ENCODE measurements around the gene NETO1.

NETO1 gene

DNA sequence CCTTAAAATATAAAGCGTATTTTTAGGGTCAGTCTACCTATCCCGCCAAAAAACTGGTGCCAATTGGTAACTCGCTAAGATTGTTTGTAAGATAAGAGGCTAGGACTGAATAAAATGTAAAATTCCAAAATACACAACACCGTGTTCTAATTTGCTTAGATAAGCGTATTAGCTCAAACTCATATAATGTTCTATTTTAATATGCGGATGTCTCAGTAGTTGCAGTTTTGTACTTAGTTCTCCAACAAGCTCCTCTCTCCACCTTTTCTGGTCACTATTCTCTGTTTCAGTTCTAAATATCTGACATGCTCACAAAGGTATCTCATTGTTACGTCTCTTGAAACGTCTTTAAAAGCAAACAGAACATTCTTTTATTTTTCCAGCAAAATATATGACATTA lies 24.0 kb downstream of the NETO1 start:
- no peak for DNase-seq

- DNase-seq = peak in 1 of 4 experiments; percentile 7
These were observed 27.7 kb downstream of the NETO1 start for GRCh38 chr18:72840109-72840508.

- DNase-seq = no peak
These were observed 33.1 kb downstream of the NETO1 start for GRCh38 chr18:72834731-72835130.

GRCh38 chr18:72833471-72833870 lies 34.3 kb downstream of the NETO1 start:
- no peak for DNase-seq

- DNase-seq = peak in 1 of 4 experiments; percentile 0
These were observed 37.7 kb downstream of the NETO1 start for GRCh38 chr18:72830109-72830508.

GRCh38 chr18:72828601-72829000 lies 39.2 kb downstream of the NETO1 start:
- no peak for DNase-seq

DNA sequence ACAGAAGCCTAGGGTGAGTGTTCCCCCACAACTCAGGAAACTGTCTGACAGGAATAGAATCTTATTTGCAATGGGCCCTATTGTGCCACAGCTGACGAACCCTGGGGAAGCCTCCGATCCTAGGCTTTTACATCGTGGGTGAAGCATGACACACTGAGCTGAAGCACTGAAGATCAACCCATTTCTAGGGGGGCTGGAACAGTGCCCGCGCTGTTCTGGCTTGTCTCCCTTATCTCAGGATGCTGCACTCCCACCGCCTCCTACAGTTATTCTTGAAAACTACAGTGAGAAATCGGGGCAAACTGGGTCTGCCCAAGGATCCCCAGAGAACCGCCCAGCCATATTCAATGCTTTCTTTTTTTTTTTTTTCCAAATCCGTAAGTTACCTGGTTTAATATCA lies 41.1 kb downstream of the NETO1 start:
- no peak for DNase-seq

- DNase-seq = no peak
These were observed 44.4 kb downstream of the NETO1 start for GRCh38 chr18:72823345-72823744.

DNA sequence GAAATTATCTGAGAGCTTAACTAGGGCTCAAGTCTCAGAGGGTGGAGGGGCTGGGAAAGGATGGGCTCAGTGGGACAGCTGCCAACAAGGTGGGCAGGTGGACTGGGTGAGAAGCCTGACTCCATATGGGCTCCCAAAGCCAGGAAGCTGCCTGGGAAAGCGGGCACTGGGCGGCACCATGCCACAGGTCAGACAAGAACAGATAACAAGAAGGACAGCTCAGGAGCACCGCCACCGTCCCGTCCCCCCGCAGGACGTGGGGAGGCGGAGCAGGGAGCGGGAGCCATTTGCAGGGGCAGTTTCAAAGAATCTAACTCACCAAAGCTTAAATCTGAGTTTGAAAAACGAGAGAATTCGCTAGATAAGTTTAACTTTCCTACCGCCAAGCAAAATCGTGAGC lies 45.6 kb downstream of the NETO1 start:
- no peak for DNase-seq

DNA sequence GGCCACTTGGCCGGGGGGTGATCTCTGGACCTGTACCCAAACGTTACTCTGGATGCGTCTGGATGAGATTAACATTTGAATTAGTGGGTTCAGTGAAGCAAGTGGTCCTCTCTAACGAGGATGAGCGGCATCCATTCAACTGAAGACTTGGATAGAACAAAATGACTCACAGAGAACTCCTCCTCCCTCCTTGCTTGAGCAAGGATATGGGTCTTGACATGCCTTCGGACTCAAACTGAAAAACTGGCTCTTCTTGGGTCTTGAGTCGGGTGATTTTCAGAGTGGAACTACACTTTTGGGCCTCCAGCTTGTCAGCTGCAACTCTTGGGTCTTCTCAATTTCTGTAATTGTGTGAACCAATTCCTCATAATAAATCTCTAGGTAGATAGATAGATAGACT lies 47.2 kb downstream of the NETO1 start:
- no peak for DNase-seq

- DNase-seq = no peak
These were observed 48.7 kb downstream of the NETO1 start for GRCh38 chr18:72819050-72819449.

- no peak for DNase-seq
These were observed 56.7 kb downstream of the NETO1 start for GRCh38 chr18:72811047-72811446.

- DNase-seq = no peak
These were observed 59.1 kb downstream of the NETO1 start for GRCh38 chr18:72808680-72809079.

- DNase-seq = no peak
These were observed 68.7 kb downstream of the NETO1 start for GRCh38 chr18:72799106-72799505.

DNA sequence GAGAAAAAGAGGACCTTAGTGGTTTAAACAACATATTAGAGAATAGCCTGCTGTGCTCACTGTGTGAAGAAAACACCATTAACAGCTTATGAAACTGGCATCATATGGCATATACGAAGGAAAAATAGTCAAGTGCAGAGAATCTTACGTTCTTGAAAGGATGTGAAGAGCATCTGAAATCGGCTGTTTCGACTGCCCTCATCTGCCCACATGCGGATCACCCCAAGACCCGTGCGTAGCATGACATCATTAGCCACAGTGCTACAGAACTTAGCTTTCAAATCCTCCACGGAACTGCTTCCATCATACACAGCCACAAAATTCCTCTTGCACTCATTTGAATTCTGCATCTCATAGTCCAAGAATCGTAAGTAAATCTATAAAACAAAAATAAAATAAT lies 84.3 kb downstream of the NETO1 start:
- DNase-seq = no peak

- no peak for DNase-seq
These were observed 92.9 kb downstream of the NETO1 start for GRCh38 chr18:72774914-72775313.

- DNase-seq = no peak
These were observed 94.9 kb downstream of the NETO1 start for GRCh38 chr18:72772916-72773315.

- DNase-seq = no peak
These were observed 99.0 kb downstream of the NETO1 start for GRCh38 chr18:72768681-72769229.

- DNase-seq = peak; percentile 26 to 71 (median 64)
These were observed 105.2 kb downstream of the NETO1 start for GRCh38 chr18:72762515-72763122.

- no peak for DNase-seq
These were observed 115.6 kb downstream of the NETO1 start for GRCh38 chr18:72752220-72752619.

DNA sequence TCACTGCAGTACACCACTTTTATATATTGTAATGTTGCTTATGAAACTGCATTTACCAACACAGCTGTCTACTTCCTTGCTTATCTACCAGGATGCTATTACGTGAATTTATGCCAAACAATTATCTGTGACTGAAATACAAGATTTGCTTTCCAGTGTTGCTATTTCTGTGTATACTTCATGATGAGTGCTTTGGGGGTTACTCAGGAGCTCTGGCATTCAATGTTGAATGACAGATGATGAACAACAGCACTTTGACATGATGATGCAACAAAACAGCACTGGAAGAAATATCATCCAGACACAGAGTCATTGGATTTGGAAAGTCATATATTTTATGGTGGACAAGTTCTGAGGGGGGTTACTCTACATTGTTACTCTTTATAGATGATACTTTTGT lies 125.8 kb downstream of the NETO1 start:
- no peak for DNase-seq

- no peak for DNase-seq
These were observed 129.7 kb downstream of the NETO1 start for GRCh38 chr18:72738136-72738535.

GRCh38 chr18:72727776-72728175 lies 140.0 kb downstream of the NETO1 start:
- no peak for DNase-seq

DNA sequence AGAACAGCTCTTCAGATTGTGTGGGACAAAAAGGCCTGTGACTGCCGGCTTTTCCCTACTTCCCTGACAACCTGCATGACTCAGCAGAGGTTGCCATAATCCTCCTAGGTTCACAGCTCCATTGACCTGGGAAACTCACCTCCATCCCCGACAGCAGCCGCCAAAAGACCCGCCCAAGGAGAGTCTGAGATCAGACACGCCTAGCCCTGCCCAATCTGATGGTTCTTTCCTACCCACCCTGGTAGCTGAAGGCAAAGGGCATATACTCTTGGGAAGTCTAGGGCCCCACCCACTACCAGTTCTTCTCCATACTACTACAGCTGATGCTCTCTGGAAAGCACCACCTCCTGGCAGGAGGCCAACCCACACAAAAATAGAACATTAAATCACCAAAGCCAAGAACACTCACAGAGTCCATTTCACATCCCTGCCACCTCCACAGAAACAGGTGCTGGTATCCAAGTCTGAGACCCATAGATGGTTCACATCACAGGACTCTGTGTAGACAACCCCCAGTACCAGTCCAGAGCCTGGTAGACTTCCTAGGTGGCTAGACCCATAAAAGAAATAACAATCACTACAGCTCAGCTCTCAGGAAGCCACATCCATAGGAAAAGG lies 140.6 kb downstream of the NETO1 start:
- no peak for DNase-seq

DNA sequence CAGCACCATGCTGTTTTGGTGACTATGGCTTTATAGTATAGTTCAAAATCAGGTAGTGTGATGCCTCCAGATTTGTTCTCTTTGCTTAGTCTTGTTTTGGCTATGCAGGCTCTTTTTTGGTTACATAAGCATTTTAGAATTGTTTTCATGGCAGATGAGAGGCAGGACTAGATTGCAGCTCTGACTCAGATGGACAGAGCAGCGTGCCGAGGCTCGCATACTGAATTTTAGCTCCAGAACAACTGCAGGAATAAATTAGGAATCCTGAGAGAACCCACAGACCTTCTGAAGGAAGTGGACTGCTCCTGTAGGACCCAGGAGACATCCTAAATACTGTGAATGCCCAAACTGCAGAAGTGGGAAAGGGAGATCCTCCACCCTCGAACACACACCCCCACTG lies 141.6 kb downstream of the NETO1 start:
- DNase-seq = no peak
